Rectal smooth muscle tissue (tissue), 1 donor: ENCODE results near the gene PCCA.
"Not testable (repeated sequence)": the region's sequence is repeated elsewhere in the genome, so short reads cannot be mapped to it uniquely, and the experiment has no call there.

Experiments
- H3K27ac ChIP-seq: one replicate; pipeline ENCODE4 v1.7.0; 2013; ENCODE audit warnings: low read depth, low read length, inconsistent platforms
- H3K27me3 ChIP-seq: one replicate; pipeline ENCODE4 v1.7.0; 2013; ENCODE audit warnings: low read length; ENCODE audit not compliant: control insufficient read depth, insufficient read depth
- H3K36me3 ChIP-seq: one replicate; pipeline ENCODE4 v1.7.0; 2013; ENCODE audit warnings: low read length; ENCODE audit not compliant: control insufficient read depth, insufficient read depth
- H3K4me1 ChIP-seq: one replicate; pipeline ENCODE4 v1.7.0; 2013; ENCODE audit warnings: low read length; ENCODE audit not compliant: control insufficient read depth, insufficient read depth
- H3K4me3 ChIP-seq: one replicate; pipeline ENCODE4 v1.7.0; 2013; ENCODE audit warnings: low read length
- H3K9ac ChIP-seq: one replicate; pipeline ENCODE4 v1.7.0; 2013; ENCODE audit warnings: low read length

PCCA gene

GRCh38 chr13:100520936-100521850 lies 432.3 kb downstream of the PCCA start:
- H3K9ac ChIP-seq = no peak overlapping the region
- no peaks in the 10 kb centered on the region for H3K27me3 ChIP-seq
- no peaks in the 10 kb centered on the region for H3K36me3 ChIP-seq
- H3K4me1 ChIP-seq = no peaks in the 10 kb centered on the region
- no peak overlapping the region for H3K4me3 ChIP-seq
- no peak overlapping the region for H3K27ac ChIP-seq

GRCh38 chr13:100521851-100522617 lies 433.1 kb downstream of the PCCA start:
- Histone ChIP-seq H3K27me3 (no peaks in the 10 kb centered on the region), H3K27ac (no peak overlapping the region), H3K4me3 (no peak overlapping the region), H3K9ac (no peak overlapping the region), H3K4me1 (no peaks in the 10 kb centered on the region), H3K36me3 (peaks cover 3% of the 10 kb centered on the region)

- Histone ChIP-seq H3K36me3 (peaks cover 3% of the 10 kb centered on the region), H3K27me3 (no peaks in the 10 kb centered on the region), H3K27ac (no peak overlapping the region), H3K9ac (no peak overlapping the region), H3K4me3 (no peak overlapping the region), H3K4me1 (no peaks in the 10 kb centered on the region)
Measured at GRCh38 chr13:100522618-100523309, 433.9 kb downstream of the PCCA start.

GRCh38 chr13:100523411-100523810 lies 434.5 kb downstream of the PCCA start:
- no peak overlapping the region for H3K27ac ChIP-seq
- H3K27me3 ChIP-seq = no peaks in the 10 kb centered on the region
- H3K4me1 ChIP-seq = no peaks in the 10 kb centered on the region
- H3K9ac ChIP-seq = no peak overlapping the region
- H3K36me3 ChIP-seq = peaks cover 3% of the 10 kb centered on the region
- no peak overlapping the region for H3K4me3 ChIP-seq

- H3K9ac ChIP-seq = no peak overlapping the region
- H3K27ac ChIP-seq = no peak overlapping the region
- H3K27me3 ChIP-seq = no peaks in the 10 kb centered on the region
- no peak overlapping the region for H3K4me3 ChIP-seq
- H3K36me3 ChIP-seq = peaks cover 3% of the 10 kb centered on the region
- no peaks in the 10 kb centered on the region for H3K4me1 ChIP-seq
Measured at GRCh38 chr13:100523981-100524386, 435.1 kb downstream of the PCCA start.

GRCh38 chr13:100524688-100525087 lies 435.8 kb downstream of the PCCA start:
- H3K27ac ChIP-seq, H3K27me3 ChIP-seq, H3K4me1 ChIP-seq, H3K9ac ChIP-seq, H3K4me3 ChIP-seq, H3K36me3 ChIP-seq: not testable (repeated sequence)

GRCh38 chr13:100525453-100526317 lies 436.8 kb downstream of the PCCA start:
- no peaks in the 10 kb centered on the region for H3K27me3 ChIP-seq
- H3K4me3 ChIP-seq = no peak overlapping the region
- H3K36me3 ChIP-seq = peaks cover 3% of the 10 kb centered on the region
- no peak overlapping the region for H3K27ac ChIP-seq
- H3K9ac ChIP-seq = no peak overlapping the region
- no peaks in the 10 kb centered on the region for H3K4me1 ChIP-seq

GRCh38 chr13:100526318-100527000 lies 437.6 kb downstream of the PCCA start:
- H3K4me3 ChIP-seq = no peak overlapping the region
- peaks cover 3% of the 10 kb centered on the region for H3K36me3 ChIP-seq

GRCh38 chr13:100527644-100528043 lies 438.8 kb downstream of the PCCA start:
- Histone ChIP-seq H3K9ac (no peak overlapping the region), H3K36me3 (peaks cover 6% of the 10 kb centered on the region), H3K4me1 (no peaks in the 10 kb centered on the region), H3K4me3 (no peak overlapping the region), H3K27ac (no peak overlapping the region), H3K27me3 (no peaks in the 10 kb centered on the region)

More at GRCh38 chr13:100526318-100527000, 437.6 kb downstream of the PCCA start:
- Histone ChIP-seq H3K27me3 (no peaks in the 10 kb centered on the region), H3K27ac (no peak overlapping the region), H3K9ac (no peak overlapping the region), H3K4me1 (no peaks in the 10 kb centered on the region)

- H3K9ac ChIP-seq = no peak overlapping the region
- no peaks in the 10 kb centered on the region for H3K4me1 ChIP-seq
- H3K36me3 ChIP-seq = peaks cover 6% of the 10 kb centered on the region
- H3K27ac ChIP-seq = no peak overlapping the region
- no peak overlapping the region for H3K4me3 ChIP-seq
- no peaks in the 10 kb centered on the region for H3K27me3 ChIP-seq
Measured at GRCh38 chr13:100528353-100528752, 439.5 kb downstream of the PCCA start.

GRCh38 chr13:100528820-100529219 lies 439.9 kb downstream of the PCCA start:
- Histone ChIP-seq H3K36me3 (peaks cover 6% of the 10 kb centered on the region), H3K27ac (no peak overlapping the region), H3K9ac (no peak overlapping the region), H3K4me3 (no peak overlapping the region), H3K27me3 (no peaks in the 10 kb centered on the region), H3K4me1 (no peaks in the 10 kb centered on the region)
